NOMO-1 treated with DMSO at 0.1 percent for 48 hours (cell line): ENCODE data around the gene TMEM109.
A peak's percentile ranks its signal among the peaks of the same experiment; 100 is the strongest.
"Not testable (repeated sequence)": the region's sequence is repeated elsewhere in the genome, so short reads cannot be mapped to it uniquely, and the experiment has no call there.

ENCODE experiments used
- DNase-seq: peaks from one replicate; lab custom pipeline; 2025; ENCODE audit not compliant: unreplicated experiment; lab: John Stamatoyannopoulos, UW

The TMEM109 gene

DNA sequence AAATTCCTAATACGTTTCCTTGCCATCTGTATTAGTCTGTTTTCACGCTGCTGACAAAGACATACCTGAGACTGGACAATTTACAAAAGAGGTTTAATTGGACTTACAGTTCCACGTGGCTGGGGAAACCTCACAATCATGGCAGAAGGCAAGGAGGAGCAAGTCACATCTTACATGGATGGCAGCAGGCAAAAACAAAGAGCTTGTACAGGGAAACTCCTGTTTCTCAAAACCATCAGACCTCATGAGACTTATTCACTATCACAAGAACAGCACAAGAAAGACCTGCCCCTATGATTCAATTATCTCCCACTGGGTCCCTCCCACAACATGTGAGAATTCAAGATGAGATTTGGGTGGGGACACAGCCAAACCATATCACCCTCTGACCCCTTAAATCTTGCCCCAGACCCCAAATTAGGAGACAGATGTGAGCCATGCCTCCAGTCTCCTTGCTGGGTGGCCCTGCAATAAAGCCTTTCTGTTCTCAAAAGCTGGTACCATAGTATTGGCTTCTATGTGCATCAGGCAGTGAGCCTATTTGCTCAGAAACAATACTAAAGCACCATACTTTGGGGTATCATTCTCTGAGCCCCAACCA, 4.2 kb upstream of the TMEM109 start:
- not testable (repeated sequence) for DNase-seq

- DNase-seq = peak; percentile 89
These were observed 3.7 kb upstream of the TMEM109 start for GRCh38 chr11:60910281-60910687.

DNA sequence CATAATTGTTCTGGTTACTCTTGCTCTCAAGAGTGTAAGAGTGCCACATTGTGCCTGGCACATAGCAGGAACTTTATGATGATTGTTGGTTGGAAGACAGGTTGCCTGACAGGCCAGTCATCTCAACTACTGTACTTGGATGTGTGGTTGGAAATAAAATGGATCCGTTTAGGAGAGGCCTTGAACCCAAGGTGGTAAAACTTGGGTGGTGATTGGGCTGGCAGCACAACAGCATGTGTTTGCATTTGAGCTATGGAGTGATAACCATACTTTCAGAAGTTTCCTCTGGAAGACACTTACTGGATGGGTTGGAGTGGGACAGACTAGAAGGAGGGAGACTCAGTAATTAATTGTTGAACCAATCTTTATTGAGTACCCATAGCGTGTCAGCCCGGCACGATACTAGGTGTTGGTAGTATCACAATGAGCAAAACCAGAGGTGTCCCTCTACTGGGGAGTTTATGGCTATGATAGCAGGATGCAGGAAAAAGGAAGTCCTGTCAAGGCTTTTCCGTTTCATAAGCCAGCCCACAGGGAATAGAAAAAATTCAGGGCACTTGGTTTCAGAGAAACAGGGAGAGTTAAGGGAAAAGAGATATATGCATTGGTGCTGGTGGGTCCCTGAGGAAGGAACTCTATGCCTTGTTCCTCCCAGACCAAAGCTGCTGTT, 3.1 kb upstream of the TMEM109 start:
- DNase-seq = peak; percentile 8

- no peak for DNase-seq
These were observed 1.6 kb upstream of the TMEM109 start for GRCh38 chr11:60912223-60912850.

- DNase-seq = no peak
These were observed 968 bp upstream of the TMEM109 start for GRCh38 chr11:60912851-60913528.

DNA sequence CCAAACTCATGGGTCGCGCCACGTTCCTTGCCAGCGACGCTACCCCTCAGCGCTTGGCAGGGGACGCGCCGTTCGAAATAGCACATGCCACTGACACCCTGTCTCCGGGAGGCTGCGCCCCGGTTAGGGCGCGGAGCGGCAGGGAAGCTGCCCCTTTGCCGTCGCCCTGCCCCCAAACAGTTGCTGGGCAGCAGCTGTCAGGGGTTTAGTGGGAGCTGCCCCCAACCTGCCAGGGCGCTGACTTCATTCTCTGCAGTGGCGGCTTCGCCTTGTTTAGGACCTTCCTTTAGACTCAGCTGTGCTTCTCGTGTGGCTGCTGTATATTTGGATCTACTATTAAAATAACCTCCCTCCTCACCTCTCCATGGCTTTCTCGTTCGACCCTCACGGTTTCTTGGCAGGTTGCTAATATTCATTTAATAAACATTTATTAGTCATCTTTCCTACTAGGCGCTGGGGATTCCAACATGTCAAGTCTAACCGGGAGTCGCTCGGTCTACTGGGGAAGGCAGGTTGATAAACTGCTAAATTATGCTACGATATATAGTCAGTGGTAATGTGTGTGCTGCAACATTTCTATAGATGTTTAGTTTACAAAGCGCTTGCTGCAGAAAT, 782 bp downstream of the TMEM109 start:
- no peak for DNase-seq

GRCh38 chr11:60915248-60915914, 1.4 kb downstream of the TMEM109 start:
- peak; percentile 87 for DNase-seq

- DNase-seq = no peak
These were observed 2.8 kb downstream of the TMEM109 start for GRCh38 chr11:60916669-60917206.

DNA sequence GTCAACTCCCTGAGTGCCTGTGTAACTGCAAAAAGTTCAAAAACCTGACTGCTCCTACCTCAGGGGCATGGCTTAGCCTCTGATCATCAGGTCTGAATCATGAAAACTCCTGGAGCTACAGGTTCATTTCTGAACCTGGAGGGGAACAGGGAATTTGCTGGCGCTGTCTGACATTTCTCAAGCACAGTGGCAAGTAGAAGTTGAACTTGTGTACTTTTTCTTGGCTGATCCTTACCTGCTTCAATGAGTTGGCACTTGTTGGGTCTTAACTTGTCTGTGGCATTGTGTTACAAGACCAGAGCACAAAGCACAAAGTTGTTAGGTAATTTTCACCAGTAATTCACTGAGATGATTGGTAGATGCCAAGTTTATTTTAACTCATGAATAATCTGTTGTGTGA, 3.3 kb downstream of the TMEM109 start:
- DNase-seq = no peak

DNA sequence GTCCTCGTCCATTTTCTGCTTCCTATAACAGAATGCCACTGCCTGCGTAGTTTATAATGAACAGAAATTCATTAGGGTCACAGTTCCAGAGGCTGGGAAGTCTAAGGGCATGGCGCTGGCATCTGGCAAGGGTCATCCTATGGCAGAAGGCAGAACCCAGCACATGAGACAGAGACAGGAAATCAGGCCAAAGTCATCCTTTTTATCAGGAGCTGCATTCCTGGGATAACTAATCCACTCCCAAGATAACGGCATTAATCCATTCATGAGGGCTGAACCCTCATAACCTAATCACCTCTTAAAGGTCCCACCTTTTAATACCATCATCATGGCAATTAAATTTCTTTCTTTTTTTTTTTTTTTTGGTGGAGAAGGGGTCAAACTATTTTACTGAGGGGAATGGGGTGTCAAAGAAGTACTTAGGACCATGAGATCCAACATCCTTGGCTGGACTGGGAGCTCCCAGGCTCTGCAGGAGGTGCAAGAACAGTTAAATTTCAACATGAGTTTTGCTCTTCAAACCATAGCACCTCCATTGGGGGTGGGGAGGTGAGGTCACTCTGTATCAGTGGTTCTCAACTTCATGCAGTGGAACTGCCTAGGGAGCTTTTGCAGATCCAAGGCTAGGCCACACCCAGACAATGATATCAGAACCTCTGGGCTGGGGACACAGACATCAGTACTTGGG, 4.4 kb downstream of the TMEM109 start:
- no peak for DNase-seq

GRCh38 chr11:60918939-60919265, 4.9 kb downstream of the TMEM109 start:
- DNase-seq = no peak

DNA sequence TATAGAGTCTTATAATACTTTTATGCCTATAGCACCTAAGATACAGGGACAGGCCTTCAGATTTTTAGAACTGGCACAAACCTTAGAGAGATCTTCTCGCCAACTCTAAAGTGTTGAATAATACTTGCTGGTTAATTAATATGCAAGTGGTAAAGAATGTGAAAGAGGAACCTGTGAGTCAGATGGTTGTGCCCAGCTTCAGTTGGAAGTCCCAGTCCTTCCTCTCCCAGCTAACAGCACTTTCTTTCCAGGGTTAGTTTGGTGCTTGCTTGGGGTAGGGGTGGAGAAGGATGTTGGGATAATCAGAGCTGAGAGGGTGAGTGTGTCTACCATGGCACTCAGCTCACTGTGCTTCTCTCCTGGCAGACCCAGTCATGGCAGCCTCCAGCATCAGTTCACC, 5.4 kb downstream of the TMEM109 start:
- DNase-seq = peak; percentile 69

DNA sequence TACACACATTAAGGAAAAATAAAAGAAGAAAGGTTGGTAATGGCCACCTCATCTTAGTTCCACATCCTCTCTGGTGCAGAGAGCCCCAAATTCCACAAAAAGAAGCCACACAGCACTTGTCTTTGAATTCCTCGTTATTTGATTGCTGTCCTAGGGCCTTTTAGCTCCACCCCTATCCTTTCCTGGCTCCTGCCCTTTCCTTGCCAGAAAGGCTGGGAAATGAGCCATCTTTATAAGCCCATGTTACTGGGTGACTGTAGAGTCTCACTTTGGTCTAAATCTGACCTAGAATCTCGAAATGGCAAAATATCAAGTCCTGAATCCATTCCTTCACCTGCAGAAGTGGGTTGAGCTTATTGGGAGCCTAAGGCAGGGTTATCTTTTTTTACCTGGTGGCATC, 6.0 kb downstream of the TMEM109 start:
- DNase-seq = no peak

DNA sequence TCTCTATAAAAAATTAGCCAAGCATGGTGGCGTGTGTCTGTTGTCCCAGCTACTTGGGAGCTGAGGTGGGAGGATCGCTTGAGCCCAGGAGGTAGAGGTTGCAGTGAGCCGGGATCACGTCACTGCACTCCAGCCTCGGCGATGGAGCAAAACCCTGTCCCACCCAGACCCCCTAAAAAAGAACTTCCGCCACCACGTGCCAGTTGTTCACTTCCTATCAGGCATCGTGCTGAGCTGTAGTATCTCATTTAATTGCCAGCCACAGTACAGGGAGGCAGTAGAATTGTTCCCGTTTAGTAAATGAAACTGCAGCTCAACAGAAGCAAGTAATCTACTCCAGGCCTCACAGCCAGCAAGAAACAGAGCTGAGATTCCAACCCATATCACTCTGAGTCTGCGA, 7.3 kb downstream of the TMEM109 start:
- DNase-seq = no peak

GRCh38 chr11:60921777-60922335, 7.9 kb downstream of the TMEM109 start:
- no peak for DNase-seq

DNA sequence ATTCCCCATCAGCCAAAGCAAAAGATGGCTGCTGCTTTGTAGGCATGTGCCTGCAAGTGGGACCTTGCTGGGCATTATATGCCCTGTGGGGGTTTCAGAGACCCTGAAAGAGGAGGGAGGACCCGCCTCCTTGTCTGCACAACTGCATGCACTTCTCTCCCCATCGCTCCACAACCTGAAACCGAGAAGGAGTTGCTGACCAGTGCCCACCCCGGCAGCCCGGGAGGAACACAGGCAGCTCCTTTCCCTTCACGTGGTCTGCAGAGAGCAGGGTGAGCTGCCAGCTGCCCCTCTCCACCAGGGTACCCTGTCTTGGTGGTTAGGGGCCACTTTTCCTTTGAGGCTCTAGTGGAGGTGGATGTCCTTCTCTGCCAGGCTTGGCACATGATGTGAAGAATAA, 8.9 kb downstream of the TMEM109 start:
- DNase-seq = no peak

- no peak for DNase-seq
These were observed 9.4 kb downstream of the TMEM109 start for GRCh38 chr11:60923326-60923725.

DNA sequence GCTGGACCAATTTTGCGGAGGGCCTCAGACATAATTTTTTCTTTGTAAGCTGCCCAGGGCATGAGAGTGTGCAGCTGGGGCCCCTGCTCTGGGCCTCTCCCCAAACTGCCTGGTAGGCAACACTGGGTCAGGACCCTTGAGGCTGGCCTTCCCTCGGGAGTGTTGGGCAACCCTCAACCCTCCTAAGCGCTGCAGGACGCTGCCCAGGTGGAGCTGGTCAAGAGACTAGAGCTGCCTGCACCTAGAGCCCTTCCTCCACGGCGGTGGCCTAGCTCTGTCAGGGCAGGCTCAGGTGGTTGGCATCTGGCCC, 9.8 kb downstream of the TMEM109 start:
- no peak for DNase-seq

DNA sequence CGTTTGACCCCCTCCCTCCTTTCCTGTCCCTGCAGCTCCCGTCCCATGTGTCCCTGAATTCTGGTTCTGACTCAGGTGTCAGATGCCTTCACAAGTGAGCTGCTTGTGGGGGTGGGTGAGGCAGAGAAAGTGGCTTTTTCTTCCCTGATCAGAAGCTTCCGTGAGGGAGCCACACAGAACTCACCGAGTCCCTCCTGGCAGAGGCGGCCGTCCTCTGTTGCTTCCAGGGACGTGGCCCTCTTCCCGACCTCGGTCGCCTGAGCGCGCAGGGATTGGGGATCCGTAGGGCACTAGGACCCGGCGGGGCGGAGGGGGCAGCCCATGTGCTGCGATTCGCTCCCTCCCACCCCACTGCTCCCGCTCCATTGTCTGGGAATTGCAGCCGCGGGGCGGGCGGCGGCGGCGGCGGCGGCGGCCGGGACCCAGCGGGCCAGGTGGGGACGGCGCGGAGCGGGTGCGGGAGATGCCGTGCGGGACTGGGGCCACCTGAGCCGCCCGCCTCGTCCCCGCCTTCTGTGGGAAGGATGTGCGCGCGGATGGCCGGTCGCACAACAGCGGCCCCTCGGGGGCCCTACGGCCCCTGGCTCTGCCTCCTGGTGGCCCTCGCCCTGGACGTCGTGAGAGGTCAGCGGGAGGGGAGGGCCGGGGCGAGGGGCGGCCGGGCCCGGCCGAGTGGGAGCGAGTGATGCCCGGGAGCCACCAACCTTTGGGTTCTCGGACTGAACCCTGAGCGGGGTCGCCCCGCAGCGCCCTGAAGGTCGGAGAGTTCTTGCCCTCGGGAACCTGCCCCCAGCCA, 10.3 kb downstream of the TMEM109 start, which contains the start of gene TMEM132A:
TMEM132A (plus strand) TSS at position 351 of the 796 bp plus-strand sequence; CDS start at position 525, 174 bp downstream.
- no peak for DNase-seq
